ENCODE measurements around the gene NOX3. TPM values are rescaled to one million over a fixed set of nuclear protein-coding genes. Genes with fewer than 3 reads are reported as not detected.

Gene NOX3
- total RNA-seq, 1 donor from 2014 or later = not detected

- ATAC-seq (no peak), DNase-seq (no peak)
- Histone ChIP-seq H3K4me1 (peaks cover 28% of the 10 kb centered on the region), H3K36me3 (no peaks in the 10 kb centered on the region), H3K9me3 (peaks cover under 1% of the 10 kb centered on the region), H3K27ac (no peak overlapping the region), H3K27me3 (ENCODE audit: low read depth) (no peaks in the 10 kb centered on the region), H3K4me3 (no peak overlapping the region)
- TF ChIP-seq CTCF (IDR thresholded peaks at IDR 0.05) = no peak
- intact Hi-C loops (cut with DNase I) = no loop called here
These were observed 41.6 kb upstream of the NOX3 start for GRCh38 chr6:155497273-155497672.

GRCh38 chr6:155495011-155495768 is 39.6 kb upstream of the NOX3 start:
- DNase-seq = no peak
- intact Hi-C loops (cut with DNase I) = no loop called here
- peak; percentile 32 for TF ChIP-seq CTCF (IDR thresholded peaks at IDR 0.05)
- Histone ChIP-seq H3K4me3 (no peak overlapping the region), H3K27ac (peak overlapping the region; percentile 62), H3K27me3 (ENCODE audit: low read depth) (no peaks in the 10 kb centered on the region), H3K9me3 (no peaks in the 10 kb centered on the region), H3K4me1 (peaks cover 28% of the 10 kb centered on the region), H3K36me3 (no peaks in the 10 kb centered on the region)
- ATAC-seq = peak; percentile 44 to 69

GRCh38 chr6:155493694-155494143 is 38.1 kb upstream of the NOX3 start:
- ATAC-seq (peak; percentile 85 to 95), DNase-seq (no peak)
- intact Hi-C loops (cut with DNase I) = no loop called here
- H3K27ac ChIP-seq = peak overlapping the region; percentile 46
- no peak overlapping the region for H3K4me3 ChIP-seq
- no peaks in the 10 kb centered on the region for H3K9me3 ChIP-seq
- no peaks in the 10 kb centered on the region for H3K27me3 ChIP-seq (ENCODE audit: low read depth)
- peaks cover 28% of the 10 kb centered on the region for H3K4me1 ChIP-seq
- TF ChIP-seq CTCF (IDR thresholded peaks at IDR 0.05) = no peak
- H3K36me3 ChIP-seq = no peaks in the 10 kb centered on the region

- intact Hi-C loops (cut with DNase I) = no loop called here
These were observed 37.5 kb upstream of the NOX3 start for GRCh38 chr6:155493026-155493693.

More at GRCh38 chr6:155493026-155493693, 37.5 kb upstream of the NOX3 start:
- TF ChIP-seq CTCF (IDR thresholded peaks at IDR 0.05) = no peak
- H3K27ac ChIP-seq = peak overlapping the region; percentile 46
- DNase-seq = no peak
- ATAC-seq = peak in 1 of 2 donors; percentile 9
- no peaks in the 10 kb centered on the region for H3K9me3 ChIP-seq
- no peak overlapping the region for H3K4me3 ChIP-seq
- no peaks in the 10 kb centered on the region for H3K27me3 ChIP-seq (ENCODE audit: low read depth)
- H3K36me3 ChIP-seq = no peaks in the 10 kb centered on the region
- peaks cover 28% of the 10 kb centered on the region for H3K4me1 ChIP-seq

Data from lower lobe of right lung (tissue), 2 donors.